Central memory CD8-positive, alpha-beta T cell (primary cell): Measurements from ENCODE around the gene VTI1B.
"Not testable (repeated sequence)": the region's sequence is repeated elsewhere in the genome, so short reads cannot be mapped to it uniquely, and the experiment has no call there.

ENCODE experiments used
- ATAC-seq: fragments of 150-1000 bp; cut with Tn5 transposase; replicated peaks from 2 replicates; pipeline ENCODE4 v1.10.0; 2022; ENCODE audit warnings: mild to moderate bottlenecking, moderate FRiP score, moderate number of reproducible peaks; ENCODE audit not compliant: poor library complexity, severe bottlenecking; ENCODE audit errors: extremely low read depth
- DNase-seq, 2 donors: peaks; one replicate each; pipeline ENCODE4 v3.0.0; 2021; ENCODE audit warnings: low spot score in 2 of 2
- H3K27ac Mint-ChIP-seq: one replicate; pipeline ENCODE4 v1.8.0; 2022; ENCODE audit warnings: low read depth, mild to moderate bottlenecking, moderate library complexity, mixed read lengths
- H3K27me3 Mint-ChIP-seq: one replicate; pipeline ENCODE4 v1.8.0; 2022; ENCODE audit warnings: mixed read lengths
- H3K36me3 Mint-ChIP-seq: one replicate; pipeline ENCODE4 v1.8.0; 2022; ENCODE audit warnings: mild to moderate bottlenecking, moderate library complexity, mixed read lengths; ENCODE audit not compliant: insufficient read depth
- H3K4me1 Mint-ChIP-seq: one replicate; pipeline ENCODE4 v1.8.0; 2022; ENCODE audit warnings: mixed read lengths
- H3K4me3 Mint-ChIP-seq: one replicate; pipeline ENCODE4 v1.8.0; 2022; ENCODE audit warnings: mild to moderate bottlenecking, moderate library complexity, mixed read lengths
- H3K9me3 Mint-ChIP-seq: one replicate; pipeline ENCODE4 v1.8.0; 2022; ENCODE audit warnings: mixed read lengths

The VTI1B gene

GRCh38 chr14:67701492-67701891 lies 27.1 kb upstream of the VTI1B start, which contains the start of gene RDH12:
TSS of gene RDH12 (plus strand) at chr14:67701886. CDS start at chr14:67722643, 20,757 bp downstream.
- not testable (repeated sequence) for ATAC-seq, H3K9me3 Mint-ChIP-seq, H3K4me3 Mint-ChIP-seq, H3K27ac Mint-ChIP-seq, DNase-seq, H3K36me3 Mint-ChIP-seq, H3K4me1 Mint-ChIP-seq
- H3K27me3 Mint-ChIP-seq = peaks cover 11% of the 10 kb centered on the region

GRCh38 chr14:67698179-67698578 lies 23.7 kb upstream of the VTI1B start:
- no peak overlapping the region for H3K27ac Mint-ChIP-seq
- H3K4me3 Mint-ChIP-seq = no peak overlapping the region
- ATAC-seq (no peak), DNase-seq (no peak)
- peaks cover 4% of the 10 kb centered on the region for H3K36me3 Mint-ChIP-seq
- H3K4me1 Mint-ChIP-seq = peaks cover 10% of the 10 kb centered on the region
- H3K9me3 Mint-ChIP-seq = no peaks in the 10 kb centered on the region
- H3K27me3 Mint-ChIP-seq = no peaks in the 10 kb centered on the region

DNA sequence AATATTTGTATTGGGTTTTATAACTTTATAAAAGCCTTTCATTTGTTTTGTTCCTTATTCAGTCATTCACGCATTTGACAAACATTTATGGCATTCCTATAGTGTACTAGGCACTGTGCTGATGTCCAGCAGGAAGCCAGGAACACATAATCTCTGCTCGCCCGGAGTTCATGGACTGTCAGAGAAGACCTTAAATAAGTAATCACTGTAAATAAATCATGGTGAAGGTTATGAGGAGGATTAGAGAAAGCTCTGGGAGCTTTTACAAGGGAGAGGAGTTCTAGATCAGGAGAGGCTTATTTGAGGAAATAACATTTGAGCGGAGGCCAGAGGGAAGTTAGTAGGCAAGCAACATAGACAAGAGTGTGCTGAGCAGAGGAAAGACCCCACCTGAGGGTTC lies 22.6 kb upstream of the VTI1B start:
- ATAC-seq (no peak), DNase-seq (no peak)
- Mint-ChIP-seq H3K27ac (no peak overlapping the region), H3K4me3 (no peak overlapping the region), H3K36me3 (peaks cover 9% of the 10 kb centered on the region), H3K9me3 (no peaks in the 10 kb centered on the region), H3K27me3 (no peaks in the 10 kb centered on the region), H3K4me1 (peaks cover 10% of the 10 kb centered on the region)

DNA sequence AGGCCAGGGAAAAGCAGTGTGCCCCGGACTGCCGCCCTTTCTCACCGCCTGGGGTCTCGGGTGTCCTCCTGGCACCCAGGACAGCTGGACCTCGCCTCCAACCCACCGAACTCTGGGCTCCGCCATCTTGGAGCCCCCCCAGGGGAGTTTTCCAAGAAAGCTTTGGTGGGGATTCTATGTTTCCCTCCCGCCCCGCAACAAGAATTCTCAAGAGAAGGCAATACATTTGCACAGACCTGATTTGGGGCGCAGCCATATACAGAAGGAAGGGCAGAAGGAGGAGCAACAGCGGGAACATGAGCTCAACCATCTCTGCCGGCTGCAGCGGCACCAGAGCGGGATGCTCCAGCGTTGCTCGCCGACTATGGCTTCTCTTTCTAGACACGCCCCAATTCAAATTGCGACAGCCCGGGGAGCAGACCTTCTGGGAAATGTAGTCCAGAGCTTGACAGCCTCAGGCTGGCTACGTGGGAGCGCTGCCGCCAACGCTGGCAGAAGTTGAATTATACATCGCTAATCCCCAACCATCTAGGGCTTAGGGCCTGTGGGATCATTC lies 21.0 kb upstream of the VTI1B start, which contains the start of gene RDH11:
Gene RDH11 (minus strand): TSS at position 371 of the 556 bp plus-strand sequence. CDS start 61 bp downstream, at position 310.
- Mint-ChIP-seq H3K4me1 (peaks cover 15% of the 10 kb centered on the region), H3K36me3 (peaks cover 18% of the 10 kb centered on the region), H3K4me3 (peak within 1 kb of the TSS; percentile 83), H3K27ac (peak within 1 kb of the TSS; percentile 49), H3K9me3 (no peaks in the 10 kb centered on the region), H3K27me3 (no peaks in the 10 kb centered on the region)
- DNase-seq (peak; percentile 57 to 71), ATAC-seq (peak; percentile 95)

GRCh38 chr14:67694791-67695393 lies 20.5 kb upstream of the VTI1B start:
- peaks cover 24% of the 10 kb centered on the region for H3K36me3 Mint-ChIP-seq
- H3K9me3 Mint-ChIP-seq = no peaks in the 10 kb centered on the region
- ATAC-seq (peak; percentile 74), DNase-seq (peak; percentile 26 to 37)
- H3K4me1 Mint-ChIP-seq = peaks cover 15% of the 10 kb centered on the region
- no peaks in the 10 kb centered on the region for H3K27me3 Mint-ChIP-seq
- H3K27ac Mint-ChIP-seq = peak overlapping the region; percentile 49
- H3K4me3 Mint-ChIP-seq = peak overlapping the region; percentile 83

DNA sequence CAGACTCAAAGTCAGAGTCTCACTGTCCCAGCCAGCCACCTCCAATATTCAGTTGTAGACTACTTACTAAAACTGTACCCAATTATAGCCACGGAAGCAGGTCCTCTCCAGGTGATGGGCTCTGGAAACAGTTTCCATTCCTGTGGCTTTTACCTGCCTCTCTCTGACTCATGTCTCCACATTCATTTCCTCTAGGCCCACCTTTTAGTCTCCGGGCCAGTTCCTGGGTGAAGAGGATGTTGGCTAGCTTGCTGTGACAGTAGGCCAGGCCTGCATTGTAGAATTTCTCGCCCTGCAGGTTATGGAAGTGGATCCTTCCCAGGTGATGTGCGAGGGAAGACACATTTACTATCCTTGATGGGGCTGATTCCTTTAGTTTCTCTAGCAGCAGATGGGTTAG lies 15.6 kb upstream of the VTI1B start:
- H3K4me1 Mint-ChIP-seq = peaks cover 13% of the 10 kb centered on the region
- ATAC-seq (no peak), DNase-seq (no peak)
- no peak overlapping the region for H3K4me3 Mint-ChIP-seq
- H3K36me3 Mint-ChIP-seq = peaks cover 53% of the 10 kb centered on the region
- no peaks in the 10 kb centered on the region for H3K27me3 Mint-ChIP-seq
- H3K9me3 Mint-ChIP-seq = no peaks in the 10 kb centered on the region
- no peak overlapping the region for H3K27ac Mint-ChIP-seq

DNA sequence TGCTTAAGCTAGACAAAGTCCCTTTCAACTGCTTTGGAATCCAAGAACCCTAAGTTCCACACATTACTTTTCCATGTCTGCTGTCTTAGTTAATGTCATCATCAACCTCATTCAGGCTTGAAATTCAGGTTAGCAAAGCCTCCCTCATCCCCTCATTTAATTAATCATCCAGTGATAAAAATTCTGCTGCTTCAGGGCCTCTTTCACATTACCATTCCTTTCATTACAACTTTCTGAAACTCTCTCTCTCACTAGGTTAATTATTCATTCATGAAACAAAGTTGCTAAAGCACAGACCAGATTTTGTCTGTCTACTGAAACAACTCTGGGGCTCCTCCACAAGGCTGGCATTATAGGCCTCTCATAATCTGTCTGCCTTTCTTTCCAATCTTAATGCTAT lies 9.4 kb upstream of the VTI1B start:
- H3K36me3 Mint-ChIP-seq = peaks cover 44% of the 10 kb centered on the region

DNA sequence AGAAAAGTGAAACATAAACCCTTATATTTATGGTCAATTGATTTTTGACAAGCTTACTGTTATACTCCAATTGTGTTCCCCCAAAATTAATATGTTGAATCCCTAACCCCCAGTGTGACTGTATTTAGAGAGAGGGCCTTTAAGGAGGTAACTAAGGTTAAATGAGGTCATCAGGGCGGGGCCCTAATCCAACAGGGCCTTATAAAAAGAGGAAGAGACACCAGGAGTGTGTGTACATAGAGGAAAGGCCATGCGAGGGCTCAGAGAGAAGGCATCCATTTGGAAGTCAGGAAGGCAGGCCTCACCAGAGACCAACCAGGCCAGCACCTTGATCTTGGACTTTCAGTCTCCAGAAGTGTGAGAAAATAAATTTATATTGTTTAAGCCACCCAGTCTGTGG lies 6.5 kb upstream of the VTI1B start:
- H3K27ac Mint-ChIP-seq = peak overlapping the region; percentile 22
- peaks cover 29% of the 10 kb centered on the region for H3K36me3 Mint-ChIP-seq

More for the DNA sequence above, 9.4 kb upstream of the VTI1B start:
- Mint-ChIP-seq H3K27me3 (no peaks in the 10 kb centered on the region), H3K4me1 (peaks cover 6% of the 10 kb centered on the region), H3K27ac (no peak overlapping the region), H3K4me3 (no peak overlapping the region), H3K9me3 (no peaks in the 10 kb centered on the region)
- DNase-seq = no peak
- ATAC-seq = no peak

DNA sequence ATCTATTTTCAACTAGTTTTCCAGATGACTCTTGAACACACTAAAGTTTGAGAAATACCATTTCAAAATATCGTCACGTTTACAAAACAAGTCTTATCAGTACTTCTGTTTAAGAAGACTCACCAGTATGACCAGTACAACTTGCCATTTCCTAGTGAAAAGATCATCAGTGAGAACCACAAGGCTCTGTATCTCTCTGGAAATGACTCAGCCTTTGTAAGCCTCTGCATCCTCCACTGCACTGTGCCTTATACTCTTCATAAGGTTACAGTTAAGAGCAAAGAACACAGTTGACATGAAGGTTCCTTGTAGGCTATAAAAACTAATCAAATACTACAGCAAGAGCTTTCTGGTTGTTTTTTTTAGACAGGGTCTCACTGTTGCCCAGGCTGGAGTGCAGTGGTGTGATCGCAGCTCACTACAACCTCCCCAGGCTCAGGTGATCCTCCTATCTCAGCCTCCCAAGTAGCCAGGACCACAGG lies 5.7 kb upstream of the VTI1B start:
- Mint-ChIP-seq H3K27me3 (no peaks in the 10 kb centered on the region), H3K36me3 (peaks cover 30% of the 10 kb centered on the region)
- DNase-seq = no peak

More for the DNA sequence above, 6.5 kb upstream of the VTI1B start:
- no peaks in the 10 kb centered on the region for H3K27me3 Mint-ChIP-seq
- no peak overlapping the region for H3K4me3 Mint-ChIP-seq
- peaks cover 11% of the 10 kb centered on the region for H3K4me1 Mint-ChIP-seq
- ATAC-seq (no peak), DNase-seq (no peak)
- no peaks in the 10 kb centered on the region for H3K9me3 Mint-ChIP-seq

DNA sequence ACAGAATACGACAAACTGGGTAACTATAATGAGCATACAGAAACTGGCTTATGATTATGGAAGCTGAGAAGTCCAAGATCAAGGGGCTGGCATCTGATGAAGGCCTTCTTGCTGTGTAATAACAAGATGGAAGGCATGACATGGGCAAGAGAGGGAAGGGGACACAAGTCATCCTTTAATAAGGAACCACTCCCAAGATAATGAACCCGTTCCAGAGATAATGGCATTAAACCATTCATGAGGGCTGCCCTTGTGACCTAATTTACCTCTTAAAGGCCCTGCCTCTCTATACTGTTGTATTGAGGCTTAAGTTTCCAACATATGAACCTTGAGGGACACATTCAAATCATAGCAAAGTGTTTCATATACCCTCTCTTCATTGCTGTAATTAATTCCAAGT lies 4.6 kb upstream of the VTI1B start:
- H3K9me3 Mint-ChIP-seq = no peaks in the 10 kb centered on the region
- DNase-seq = no peak
- ATAC-seq = no peak
- H3K4me1 Mint-ChIP-seq = peaks cover 13% of the 10 kb centered on the region
- no peak overlapping the region for H3K27ac Mint-ChIP-seq
- no peaks in the 10 kb centered on the region for H3K27me3 Mint-ChIP-seq
- peaks cover 30% of the 10 kb centered on the region for H3K36me3 Mint-ChIP-seq
- H3K4me3 Mint-ChIP-seq = no peak overlapping the region

More for the DNA sequence above, 5.7 kb upstream of the VTI1B start:
- ATAC-seq = peak; percentile 83
- Mint-ChIP-seq H3K4me3 (no peak overlapping the region), H3K4me1 (peaks cover 11% of the 10 kb centered on the region), H3K9me3 (no peaks in the 10 kb centered on the region), H3K27ac (peak overlapping the region; percentile 22)

- Mint-ChIP-seq H3K4me3 (peak overlapping the region; percentile 87), H3K27ac (peak overlapping the region; percentile 29)
Observed at GRCh38 chr14:67675219-67675582, 769 bp upstream of the VTI1B start.

DNA sequence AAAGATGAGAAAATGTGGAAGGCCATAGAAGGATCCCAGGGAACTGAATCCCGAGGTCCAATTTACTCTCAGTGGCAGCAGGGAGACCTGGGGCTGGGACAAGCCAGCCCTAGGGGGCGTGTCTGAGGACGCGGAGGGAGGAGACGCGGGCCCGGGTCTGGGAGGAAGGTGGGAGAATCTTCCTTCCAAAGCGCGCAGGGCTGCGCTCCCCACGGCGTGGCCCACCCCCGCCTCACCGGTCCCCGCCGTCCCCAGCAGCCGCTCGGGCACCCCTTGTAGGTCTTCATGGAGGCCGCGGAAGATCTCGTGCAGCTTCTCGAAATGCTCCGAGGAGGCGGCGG lies 323 bp downstream of the VTI1B start:
- ATAC-seq (peak; percentile 49), DNase-seq (peak in 1 of 2 donors; percentile 11)
- Mint-ChIP-seq H3K36me3 (peaks cover 15% of the 10 kb centered on the region), H3K4me1 (peaks cover 46% of the 10 kb centered on the region), H3K4me3 (peak overlapping the region; percentile 87), H3K27ac (peak overlapping the region; percentile 29), H3K27me3 (no peaks in the 10 kb centered on the region), H3K9me3 (no peaks in the 10 kb centered on the region)

More at GRCh38 chr14:67675219-67675582, 769 bp upstream of the VTI1B start:
- no peaks in the 10 kb centered on the region for H3K27me3 Mint-ChIP-seq
- ATAC-seq = no peak
- no peaks in the 10 kb centered on the region for H3K9me3 Mint-ChIP-seq
- DNase-seq = no peak
- H3K4me1 Mint-ChIP-seq = peaks cover 36% of the 10 kb centered on the region
- H3K36me3 Mint-ChIP-seq = peaks cover 15% of the 10 kb centered on the region

DNA sequence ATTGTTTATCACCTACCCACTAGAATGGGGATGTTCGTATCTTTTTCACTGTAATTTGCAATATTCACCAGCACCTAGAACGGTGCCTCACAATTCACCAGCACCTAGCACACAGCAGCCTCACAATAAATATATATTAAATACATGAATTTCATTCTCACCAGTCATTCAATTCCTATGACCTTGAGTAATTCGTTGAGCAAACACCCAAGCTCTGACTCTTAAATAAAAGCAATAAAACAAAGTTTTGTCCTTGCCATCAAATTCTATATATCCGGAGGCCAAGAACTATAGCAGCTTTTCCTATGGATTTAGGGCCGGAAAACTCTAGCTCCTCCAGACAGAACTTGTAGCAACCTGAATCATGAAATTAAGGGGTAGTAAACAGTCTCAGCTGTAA lies 981 bp downstream of the VTI1B start:
- H3K9me3 Mint-ChIP-seq = no peaks in the 10 kb centered on the region
- H3K4me3 Mint-ChIP-seq = peak overlapping the region; percentile 87
- peaks cover 53% of the 10 kb centered on the region for H3K4me1 Mint-ChIP-seq
- H3K36me3 Mint-ChIP-seq = peaks cover 15% of the 10 kb centered on the region
- H3K27ac Mint-ChIP-seq = peak overlapping the region; percentile 29
- DNase-seq (no peak), ATAC-seq (no peak)
- H3K27me3 Mint-ChIP-seq = no peaks in the 10 kb centered on the region
